OCI-LY7 (cell line): Measurements from ENCODE around the gene MIEN1. TPM values are rescaled to one million over a fixed set of nuclear protein-coding genes. Genes with fewer than 3 reads are reported as not detected.

Experiments used
- Bru-seq: library from RNA; stranded (reverse); fragments of 400-500 nt; gene quantifications from one replicate; lab custom pipeline; 2021; lab: Mats Ljungman, UMichigan
- BruChase-seq, 2 experiments: library from RNA; stranded (reverse); fragments of 400-500 nt; gene quantifications; one replicate each; lab custom pipeline; 2021; lab: Mats Ljungman, UMichigan
- BruUV-seq: library from RNA; stranded (reverse); fragments of 400-500 nt; replicated peaks from 2 replicates; lab custom pipeline; 2021; lab: Mats Ljungman, UMichigan
- CTCF ChIA-PET: fragments of 300-600 bp; sonication (Branson Sonifier 250); formaldehyde crosslinking; loops from one replicate; lab custom pipeline; 2022; ENCODE audit warnings: antibody characterized with exemption; ENCODE audit not compliant: unreplicated experiment; lab: Charles Lee
- POLR2A ChIA-PET: fragments of 300-600 bp; sonication (Branson Sonifier 250); formaldehyde crosslinking; loops from one replicate; lab custom pipeline; 2022; ENCODE audit warnings: antibody characterized with exemption; lab: Charles Lee
- DNase-seq: peaks from one replicate; pipeline ENCODE4 v3.0.0-alpha.2; 2015; ENCODE audit warnings: low spot score
- H2AFZ ChIP-seq: fragments of 200-600 bp; sonication (generic), shearing (Covaris generic); 2 replicates; pipeline ENCODE4 v1.6.1; 2014; ENCODE audit warnings: mild to moderate bottlenecking, antibody characterized with exemption, low read length, moderate library complexity
- H3K27ac ChIP-seq: fragments of 200-600 bp; sonication (generic); 2 replicates; pipeline ENCODE4 v1.5.1; 2014; ENCODE audit warnings: mixed run types, low read depth, mild to moderate bottlenecking, moderate library complexity, low read length, inconsistent platforms; ENCODE audit not compliant: poor library complexity, severe bottlenecking
- H3K36me3 ChIP-seq: fragments of 200-600 bp; sonication (generic); 2 replicates; pipeline ENCODE4 v1.6.1; 2014; ENCODE audit warnings: mild to moderate bottlenecking, antibody characterized with exemption, low read length, moderate library complexity, mixed read lengths; ENCODE audit not compliant: insufficient read depth
- H3K4me1 ChIP-seq: fragments of 200-600 bp; sonication (generic); 2 replicates; pipeline ENCODE4 v1.5.1; 2014; ENCODE audit warnings: mild to moderate bottlenecking, low read length; ENCODE audit not compliant: insufficient read depth, poor library complexity, severe bottlenecking
- H3K4me2 ChIP-seq: fragments of 200-600 bp; sonication (generic); 2 replicates; pipeline ENCODE4 v1.6.1; 2014; ENCODE audit warnings: mild to moderate bottlenecking, low read length
- H3K4me3 ChIP-seq: fragments of 200-600 bp; sonication (generic); 2 replicates; pipeline ENCODE4 v1.5.1; 2014; ENCODE audit warnings: mild to moderate bottlenecking, low read depth, low read length; ENCODE audit not compliant: poor library complexity, severe bottlenecking
- H3K79me2 ChIP-seq: fragments of 200-600 bp; sonication (generic); 2 replicates; pipeline ENCODE4 v1.6.1; 2016; ENCODE audit warnings: low read depth, mild to moderate bottlenecking, low read length, moderate library complexity, mixed read lengths; ENCODE audit not compliant: insufficient read depth
- H3K9me2 ChIP-seq: fragments of 200-600 bp; sonication (generic); 2 replicates; pipeline ENCODE4 v1.6.1; 2016; ENCODE audit warnings: mild to moderate bottlenecking, low read length, mixed read lengths; ENCODE audit not compliant: insufficient read depth
- H3K9me3 ChIP-seq: fragments of 200-600 bp; sonication (generic); 2 replicates; pipeline ENCODE4 v1.6.1; 2014; ENCODE audit warnings: mild to moderate bottlenecking, mixed run types, low read length, mixed read lengths
- H4K20me1 ChIP-seq: fragments of 200-600 bp; sonication (generic); 2 replicates; pipeline ENCODE4 v1.6.1; 2014; ENCODE audit warnings: mild to moderate bottlenecking, antibody characterized with exemption, low read length, moderate library complexity, mixed read lengths; ENCODE audit not compliant: insufficient read depth
- EZH2phosphoT487 ChIP-seq: fragments of 200-600 bp; sonication (generic); IDR thresholded peaks from 2 replicates; pipeline ENCODE4 v1.6.1; 2018; ENCODE audit warnings: low read depth, borderline replicate concordance, mild to moderate bottlenecking, mixed run types, antibody characterized with exemption, low read length, moderate library complexity, mixed read lengths
- intact Hi-C: fragments of 100-400 bp; cut with micrococcal nuclease; formaldehyde crosslinking; loops from one replicate; pipeline ENCODE4 v1.10.0; 2022; ENCODE audit not compliant: unreplicated experiment
- long read RNA-seq: library from polyadenylated mRNA; stranded (forward); transcript quantifications from one replicate; pipeline ENCODE4 v2.0.0, GENCODE V29; 2022
- total RNA-seq, 2 experiments: library from RNA; depleted of rRNA in 1 of 2; stranded (reverse); fragments of >200 nt in 1 of 2; shearing (Covaris generic) in 1 of 2; gene quantifications; 2 replicates each; pipeline ENCODE4 v1.2.3, GENCODE V29; 2014 to 2022
- TF ChIP-seq, protein P1 (sequence below): fragments of 200-600 bp; sonication (generic); conservative IDR thresholded peaks from 2 replicates; pipeline ENCODE4 v1.5.1; 2014; ENCODE audit warnings: mild to moderate bottlenecking, antibody characterized with exemption, low read length, moderate library complexity, mixed read lengths

The MIEN1 gene, protein sequence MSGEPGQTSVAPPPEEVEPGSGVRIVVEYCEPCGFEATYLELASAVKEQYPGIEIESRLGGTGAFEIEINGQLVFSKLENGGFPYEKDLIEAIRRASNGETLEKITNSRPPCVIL
- total RNA-seq (2014; rRNA removed; shearing (Covaris generic)): 77.3 and 89.9 TPM in 2 replicates
- 55.4 and 59.4 TPM in 2 replicates for total RNA-seq (2022)
- percentile 81 among the genes with signal in this experiment for Bru-seq, nascent RNA
- percentile 89 among the genes with signal in this experiment for BruChase-seq, experiment 1, labeled RNA remaining after a 6-hour chase
- BruChase-seq, experiment 2, labeled RNA remaining after a 2-hour chase: percentile 84 among the genes with signal in this experiment
- long read RNA-seq, transcript MIEN1-201 (4 exons, 1,006 nt): major isoform, 50 of 62 reads
- long read RNA-seq, partial matches to known transcripts: 1 of 62 reads
- long read RNA-seq, other reads (novel, unspliced or antisense): 0 of 62 reads

DNA sequence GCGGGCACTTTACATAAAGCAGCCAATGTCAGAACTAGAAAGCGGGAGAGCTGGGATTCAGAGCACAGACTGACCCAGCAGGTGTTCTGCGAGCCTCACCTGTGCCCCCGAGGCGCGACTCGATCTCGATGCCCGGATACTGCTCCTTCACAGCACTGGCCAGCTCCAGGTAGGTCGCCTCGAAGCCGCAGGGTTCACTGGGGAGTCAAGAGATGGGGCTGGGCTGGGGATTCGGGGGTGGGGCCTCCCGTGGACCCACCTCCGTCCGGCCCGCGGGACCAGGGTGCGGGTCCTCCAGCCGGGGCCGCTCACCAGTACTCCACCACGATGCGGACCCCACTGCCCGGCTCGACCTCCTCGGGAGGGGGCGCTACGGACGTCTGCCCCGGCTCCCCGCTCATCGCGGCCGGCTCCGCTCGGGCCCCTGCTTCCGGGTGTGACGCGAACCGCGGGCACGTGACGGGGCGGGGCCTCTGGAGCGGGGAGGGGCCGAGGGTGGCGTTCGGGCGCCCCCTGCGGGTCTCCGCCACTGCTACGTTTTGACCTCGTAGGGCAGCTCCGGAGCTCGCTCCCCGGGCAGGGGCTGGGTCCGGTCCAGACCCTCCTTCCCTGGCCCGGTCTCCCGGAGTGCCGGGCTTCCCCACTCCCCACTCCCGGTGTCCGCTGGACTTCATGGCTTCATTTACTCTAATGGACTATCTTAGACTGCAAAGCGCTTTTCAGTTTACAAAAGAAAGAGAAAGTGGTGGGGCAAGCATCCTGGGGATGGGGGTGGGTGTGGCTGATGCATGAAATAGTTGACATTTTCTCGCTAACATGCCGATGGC, at the start of gene MIEN1:
MIEN1 (minus strand) TSS at position 438 of the 827 bp plus-strand sequence; CDS start at position 401, 37 bp downstream.
- H4K20me1 ChIP-seq: no peaks in the 10 kb centered on the region
- peak within 1 kb of the TSS; percentile 44; the same call in 1 of the 2 replicates for H2AFZ ChIP-seq
- peak within 1 kb of the TSS; percentile 36 for H3K27ac ChIP-seq
- TF ChIP-seq, protein P1, sequence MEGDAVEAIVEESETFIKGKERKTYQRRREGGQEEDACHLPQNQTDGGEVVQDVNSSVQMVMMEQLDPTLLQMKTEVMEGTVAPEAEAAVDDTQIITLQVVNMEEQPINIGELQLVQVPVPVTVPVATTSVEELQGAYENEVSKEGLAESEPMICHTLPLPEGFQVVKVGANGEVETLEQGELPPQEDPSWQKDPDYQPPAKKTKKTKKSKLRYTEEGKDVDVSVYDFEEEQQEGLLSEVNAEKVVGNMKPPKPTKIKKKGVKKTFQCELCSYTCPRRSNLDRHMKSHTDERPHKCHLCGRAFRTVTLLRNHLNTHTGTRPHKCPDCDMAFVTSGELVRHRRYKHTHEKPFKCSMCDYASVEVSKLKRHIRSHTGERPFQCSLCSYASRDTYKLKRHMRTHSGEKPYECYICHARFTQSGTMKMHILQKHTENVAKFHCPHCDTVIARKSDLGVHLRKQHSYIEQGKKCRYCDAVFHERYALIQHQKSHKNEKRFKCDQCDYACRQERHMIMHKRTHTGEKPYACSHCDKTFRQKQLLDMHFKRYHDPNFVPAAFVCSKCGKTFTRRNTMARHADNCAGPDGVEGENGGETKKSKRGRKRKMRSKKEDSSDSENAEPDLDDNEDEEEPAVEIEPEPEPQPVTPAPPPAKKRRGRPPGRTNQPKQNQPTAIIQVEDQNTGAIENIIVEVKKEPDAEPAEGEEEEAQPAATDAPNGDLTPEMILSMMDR: peak; percentile 90
- no peak for TF ChIP-seq EZH2phosphoT487
- H3K9me2 ChIP-seq: no peaks in the 10 kb centered on the region
- H3K79me2 ChIP-seq: peaks cover 8% of the 10 kb centered on the region; the same call in 1 of the 2 replicates
- peaks cover 15% of the 10 kb centered on the region; the same call in 1 of the 2 replicates for H3K36me3 ChIP-seq
- H3K9me3 ChIP-seq: no peaks in the 10 kb centered on the region
- BruUV-seq: no TSS peak
- POLR2A ChIA-PET: interaction anchor here (0.6 to 1.0 kb wide), 9 partner anchors 26 to 384 kb away, joined by 3 to 4 read pairs (median 4); partner anchors contain the start of genes PGAP3 and PSMD3
- peaks cover 9% of the 10 kb centered on the region for H3K4me1 ChIP-seq
- H3K4me3 ChIP-seq: peak within 1 kb of the TSS; percentile 75
- intact Hi-C loops: loop anchor here (1.0 kb wide), 1 partner anchor 24 kb away; no protein-coding TSS in a partner anchor
- CTCF ChIA-PET: interaction anchor here (0.6 to 1.1 kb wide), 4 partner anchors 14 to 167 kb away, joined by 3 to 10 read pairs (median 4); no protein-coding TSS in a partner anchor
- H3K4me2 ChIP-seq: peak within 1 kb of the TSS; percentile 90
- peak; percentile 91 for DNase-seq

DNA sequence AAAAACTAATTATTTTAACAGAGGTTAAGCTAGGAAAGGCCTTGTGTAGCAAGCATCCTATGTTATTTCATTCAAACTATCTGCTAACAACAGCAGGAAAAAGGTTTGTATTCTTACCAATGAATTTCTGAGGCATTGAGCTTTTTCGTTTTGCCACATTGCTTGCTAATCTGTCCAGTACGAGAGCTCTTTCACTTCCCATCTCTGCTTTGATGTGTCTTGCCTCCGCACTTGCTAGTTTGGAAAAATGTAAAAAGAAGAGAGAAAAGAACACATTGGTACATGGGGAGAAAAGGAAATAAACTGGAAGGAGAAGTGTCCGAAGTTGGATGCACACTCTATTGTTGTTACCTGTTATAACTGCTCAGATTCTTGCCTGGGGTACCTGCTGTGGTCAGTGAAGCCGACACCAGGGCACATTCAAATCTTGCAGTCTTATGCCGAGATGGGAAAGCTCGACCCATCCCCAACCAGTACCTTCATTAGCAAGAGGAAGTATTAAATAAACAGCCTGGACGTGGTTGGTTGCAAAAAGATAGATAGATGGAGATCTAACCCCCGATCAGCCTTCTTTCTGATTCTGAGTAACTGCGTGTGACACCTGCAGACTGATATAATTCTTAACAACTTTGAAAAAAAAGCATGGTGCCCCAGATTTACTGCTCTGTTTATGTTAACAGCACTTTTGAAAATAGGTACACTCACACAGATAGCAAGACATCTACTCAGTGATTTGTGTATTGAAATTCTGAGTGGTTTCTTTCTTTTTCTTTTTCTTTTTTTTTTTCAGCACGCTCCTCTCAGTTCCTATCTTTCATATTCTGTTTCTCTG, 47.4 kb upstream of the MIEN1 start:
- ChIA-PET POLR2A (interaction anchor here (0.6 to 4.0 kb wide), 15 partner anchors 9 to 88 kb away, joined by 3 to 67 read pairs (median 4); no protein-coding TSS in a partner anchor), CTCF (interaction anchor here (0.6 kb wide), 1 partner anchor 33 kb away, joined by 3 read pairs; no protein-coding TSS in a partner anchor)
- Histone ChIP-seq H3K4me2 (peak overlapping the region; percentile 88), H3K36me3 (peaks cover 81% of the 10 kb centered on the region), H3K9me3 (no peaks in the 10 kb centered on the region), H4K20me1 (no peaks in the 10 kb centered on the region), H3K9me2 (no peaks in the 10 kb centered on the region), H3K27ac (peak overlapping the region; percentile 94), H2AFZ (peak overlapping the region; percentile 6; the same call in 1 of the 2 replicates), H3K4me1 (peaks cover 91% of the 10 kb centered on the region), H3K4me3 (peak overlapping the region; percentile 74), H3K79me2 (peaks cover 97% of the 10 kb centered on the region)
- no peak for TF ChIP-seq EZH2phosphoT487
- TF ChIP-seq, protein P1: 0 out of 2 replicates have a peak, but pooled peaks have one; percentile 3
- intact Hi-C loops: loop anchor here (1.0 to 5.0 kb wide), 3 partner anchors 17 to 150 kb away; partner anchors contain the start of genes LRRC3C and ORMDL3
- peak; percentile 63 for DNase-seq
- TSS peak; percentile 61 for BruUV-seq
